Middle frontal gyrus (tissue), 1 donor: ENCODE data around the gene KAT2B.

Source experiments
- DNase-seq: peaks from one replicate; pipeline ENCODE4 v3.0.0-alpha.2; 2015; ENCODE audit warnings: low spot score; ENCODE audit errors: extremely low spot score

The KAT2B gene

DNA sequence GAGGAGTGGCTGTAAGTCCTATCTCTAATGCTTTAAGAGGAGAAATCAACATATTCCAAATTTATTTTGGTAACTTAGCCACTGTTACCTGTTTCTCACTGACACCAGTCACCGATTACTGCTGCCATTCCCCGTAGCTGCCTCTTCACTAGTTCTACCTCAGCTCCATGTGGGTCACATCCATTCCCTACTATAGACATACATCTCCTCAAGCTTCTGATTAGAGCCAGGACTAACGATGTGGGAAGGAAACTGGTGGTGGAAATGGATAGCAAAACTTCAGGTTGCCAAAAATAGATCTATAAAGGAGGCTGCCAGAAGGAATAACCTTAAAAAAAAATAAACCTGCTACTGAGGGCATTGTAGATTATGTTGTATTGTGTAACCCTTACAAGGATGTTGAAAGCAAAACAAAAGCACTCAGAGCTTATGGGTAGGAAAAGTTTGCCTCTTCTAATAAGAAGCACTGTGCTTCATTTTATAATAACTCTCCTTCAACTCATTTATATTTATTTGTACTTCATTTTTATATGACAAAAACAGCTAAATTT, 56.0 kb downstream of the KAT2B start:
- no peak for DNase-seq

DNA sequence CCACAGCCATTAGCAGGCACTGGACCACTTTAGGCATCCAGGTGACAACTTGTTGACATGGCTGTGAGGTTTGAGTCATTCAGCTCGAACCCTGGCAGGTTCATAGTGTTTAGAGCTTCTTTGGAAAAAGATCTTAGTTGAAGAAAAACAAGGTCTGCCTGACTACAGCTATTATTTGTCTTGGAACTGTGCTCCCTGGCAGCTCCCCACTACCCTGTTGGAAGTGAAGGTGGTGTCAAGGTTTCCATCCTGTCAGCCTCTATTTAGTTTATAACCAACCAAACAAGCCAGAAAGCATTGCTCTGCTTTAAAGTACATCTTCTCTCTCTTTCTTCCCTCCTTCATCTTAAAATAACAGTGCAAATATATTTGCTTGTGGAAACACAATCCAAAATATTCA, 56.8 kb downstream of the KAT2B start:
- DNase-seq: no peak

DNA sequence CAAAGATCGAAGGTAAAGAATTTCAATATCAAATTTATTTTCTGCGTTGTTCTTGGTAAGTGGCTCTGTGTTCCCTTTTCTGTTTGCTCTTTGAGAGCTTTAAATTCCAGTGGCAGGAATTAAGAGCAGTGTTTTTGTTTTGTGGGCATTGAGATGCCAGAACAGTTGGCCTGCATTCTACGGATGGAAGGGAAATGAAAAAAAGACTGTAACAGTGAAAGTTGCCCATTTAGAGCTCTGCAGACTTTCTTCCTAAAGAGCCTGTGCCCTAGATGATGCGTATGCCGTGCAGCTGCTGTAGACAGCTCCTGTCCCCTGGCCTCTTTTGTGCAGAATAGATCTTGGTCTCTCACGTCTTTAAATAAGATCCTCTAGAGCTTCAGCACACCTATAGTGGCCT, 58.8 kb downstream of the KAT2B start:
- DNase-seq: no peak

DNA sequence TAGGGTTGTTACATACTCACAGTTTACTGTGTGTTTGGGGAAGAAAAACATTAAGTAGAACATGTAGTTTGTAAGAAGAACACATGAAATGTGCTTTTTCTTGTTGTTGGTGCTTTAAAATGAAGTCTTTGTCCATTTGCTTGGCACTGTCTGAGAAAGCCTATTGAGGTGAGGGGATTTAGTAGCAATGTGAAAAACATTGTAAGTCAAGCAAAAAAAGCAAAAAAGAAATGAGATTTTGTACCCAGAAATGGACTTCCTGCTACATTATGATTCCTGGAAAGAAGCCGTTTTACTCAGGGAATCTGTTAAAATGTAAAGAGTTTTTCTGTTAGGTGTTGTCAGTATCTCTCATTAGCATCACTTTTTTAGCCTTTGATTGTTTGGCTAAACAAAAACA, 59.9 kb downstream of the KAT2B start:
- DNase-seq: no peak

DNA sequence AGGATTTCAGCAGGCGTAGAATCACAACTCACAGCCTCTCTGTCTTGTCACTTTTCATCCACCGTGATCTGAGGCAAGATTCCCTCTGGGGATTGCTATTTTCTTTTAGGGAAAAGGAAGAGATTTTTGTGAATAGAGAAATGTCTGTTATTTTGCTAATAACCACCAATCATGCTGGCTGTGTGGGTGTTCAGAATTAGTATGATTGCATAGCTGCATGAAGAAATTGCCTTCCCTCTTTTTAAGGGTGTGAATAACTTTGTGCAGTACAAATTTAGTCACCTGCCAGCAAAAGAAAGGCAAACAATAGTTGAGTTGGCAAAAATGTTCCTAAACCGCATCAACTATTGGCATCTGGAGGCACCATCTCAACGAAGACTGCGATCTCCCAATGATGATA, 60.8 kb downstream of the KAT2B start:
- no peak for DNase-seq

DNA sequence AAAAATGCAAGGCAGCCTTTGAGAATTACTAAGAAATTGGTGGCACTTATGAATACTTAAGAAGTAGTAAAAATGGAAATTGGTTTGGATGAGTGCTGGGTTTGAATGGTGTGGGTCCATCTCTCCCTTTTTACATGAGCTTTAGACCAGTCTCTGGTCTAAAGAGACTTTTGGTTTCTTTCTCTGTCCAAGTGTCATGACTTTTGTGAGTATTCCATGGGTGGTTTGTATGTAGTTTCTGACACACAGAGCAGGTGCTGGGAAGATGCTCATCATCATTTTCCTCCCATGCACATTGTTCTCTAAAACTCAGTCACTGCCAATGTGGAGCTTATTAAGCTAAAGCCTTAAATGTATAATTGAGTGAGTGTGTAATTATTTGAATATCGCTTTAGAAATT, 63.5 kb downstream of the KAT2B start:
- DNase-seq: no peak

DNA sequence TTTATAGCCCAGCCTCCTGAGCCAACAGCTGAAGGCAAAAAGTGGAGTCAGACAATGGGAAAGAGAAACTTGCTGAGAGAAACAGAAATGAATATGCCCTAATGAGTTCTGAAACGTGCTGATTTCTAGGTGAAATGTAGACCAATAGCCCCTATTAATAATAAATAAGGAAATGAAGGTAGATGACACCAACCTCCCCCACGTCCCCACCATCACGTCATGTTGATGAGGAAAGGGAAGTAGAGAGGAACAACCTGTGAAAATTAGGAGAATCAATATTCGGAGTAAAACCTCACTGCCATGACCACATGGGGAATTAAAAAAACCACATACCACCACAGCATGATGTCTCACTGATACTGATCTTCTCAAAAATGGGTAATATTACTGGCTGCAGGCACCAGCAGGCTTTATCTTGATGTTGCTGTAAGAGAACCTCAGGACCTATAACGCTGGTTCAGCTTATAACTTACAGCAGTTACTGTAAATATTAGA, 64.0 kb downstream of the KAT2B start:
- DNase-seq: no peak

DNA sequence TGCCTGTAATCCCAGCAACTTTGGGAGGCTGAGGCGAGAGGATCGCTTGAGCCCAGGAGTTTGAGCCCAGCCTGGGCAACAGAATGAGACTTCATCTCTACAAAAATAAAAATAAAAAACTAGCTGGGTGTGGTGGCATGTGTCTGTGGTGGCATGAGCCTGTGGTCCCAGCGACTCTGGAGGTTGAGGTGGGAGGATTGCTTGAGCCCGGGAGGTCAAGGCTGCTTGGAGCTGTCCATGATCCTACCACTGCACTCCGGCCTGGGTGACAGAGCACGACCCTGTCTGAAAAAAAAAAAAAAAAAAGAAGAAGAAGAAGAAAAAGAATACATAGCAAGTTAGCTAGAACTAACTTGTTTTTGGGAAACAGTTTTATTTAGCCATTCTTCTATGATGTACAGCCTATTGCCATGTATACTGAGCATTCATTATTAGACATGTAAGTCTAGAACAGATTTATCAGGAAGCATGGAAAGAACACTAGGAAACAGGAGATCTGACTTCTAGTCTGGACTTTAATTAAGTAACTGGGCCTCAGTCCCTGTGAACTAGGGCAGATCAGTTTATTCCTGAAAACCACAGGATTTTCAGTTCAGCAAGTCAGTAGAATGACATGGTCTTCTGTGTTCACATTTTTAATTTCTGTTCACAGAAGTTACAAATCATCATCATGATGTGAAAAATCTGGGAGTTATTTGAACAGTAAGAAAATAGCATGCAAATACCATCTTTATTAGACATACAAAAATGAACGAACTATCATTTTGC, 65.5 kb downstream of the KAT2B start:
- DNase-seq: no peak

DNA sequence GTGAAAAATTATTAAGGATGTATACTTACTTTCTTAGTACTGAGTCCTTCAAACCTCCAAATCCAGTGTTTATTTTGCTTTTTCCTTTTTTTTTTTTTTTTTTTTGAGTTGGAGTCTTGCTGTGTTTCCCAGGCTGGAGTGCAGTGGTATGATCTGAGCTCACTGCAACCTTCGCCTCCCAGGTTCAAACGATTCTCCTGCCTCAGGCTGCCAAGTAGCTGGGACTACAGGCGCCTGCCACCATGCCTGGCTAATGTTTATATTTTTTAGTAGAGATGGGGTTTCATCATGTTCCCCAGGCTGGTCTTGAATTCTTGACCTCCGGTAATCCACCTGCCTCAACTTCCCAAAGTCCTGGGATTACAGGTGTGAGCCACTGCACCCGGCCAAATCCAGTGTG, 67.5 kb downstream of the KAT2B start:
- no peak for DNase-seq

DNA sequence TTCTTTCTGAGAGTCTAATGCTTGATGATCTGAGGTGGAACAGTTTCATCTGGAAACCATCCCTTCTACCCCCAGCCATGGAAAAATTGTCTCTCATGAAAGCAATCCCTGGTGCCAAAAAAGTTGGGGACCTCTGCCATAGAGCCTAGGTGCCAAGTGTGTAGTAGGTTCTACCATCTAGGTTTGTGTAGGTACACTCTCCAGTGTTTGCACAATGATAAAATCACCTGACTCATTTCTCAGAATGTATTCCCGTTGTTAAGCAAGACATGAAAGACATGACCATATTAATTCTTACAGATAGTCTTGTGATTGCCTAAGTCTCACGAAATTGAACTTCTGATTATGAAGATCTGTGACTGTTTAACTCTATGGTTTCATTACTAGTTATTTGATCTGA, 68.6 kb downstream of the KAT2B start:
- DNase-seq: no peak

DNA sequence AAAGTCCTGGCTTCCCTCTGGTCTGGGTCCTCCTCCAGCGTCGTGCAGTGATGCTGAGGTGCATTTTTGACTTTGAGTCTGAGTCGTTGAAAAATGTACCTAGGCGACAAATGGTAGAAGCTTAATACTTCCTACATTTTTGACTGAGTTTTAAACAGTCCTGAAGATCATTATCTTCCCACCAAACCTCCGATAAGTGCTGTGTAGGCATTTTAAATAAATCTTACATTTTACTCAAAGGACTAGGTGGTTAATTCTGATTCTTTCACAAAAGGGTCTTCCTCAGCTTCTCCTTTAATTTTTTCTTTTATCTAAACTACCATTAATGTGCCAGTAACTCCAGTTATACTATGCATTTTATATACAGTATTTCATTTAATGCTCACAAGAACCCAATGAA, 70.6 kb downstream of the KAT2B start:
- DNase-seq: no peak

DNA sequence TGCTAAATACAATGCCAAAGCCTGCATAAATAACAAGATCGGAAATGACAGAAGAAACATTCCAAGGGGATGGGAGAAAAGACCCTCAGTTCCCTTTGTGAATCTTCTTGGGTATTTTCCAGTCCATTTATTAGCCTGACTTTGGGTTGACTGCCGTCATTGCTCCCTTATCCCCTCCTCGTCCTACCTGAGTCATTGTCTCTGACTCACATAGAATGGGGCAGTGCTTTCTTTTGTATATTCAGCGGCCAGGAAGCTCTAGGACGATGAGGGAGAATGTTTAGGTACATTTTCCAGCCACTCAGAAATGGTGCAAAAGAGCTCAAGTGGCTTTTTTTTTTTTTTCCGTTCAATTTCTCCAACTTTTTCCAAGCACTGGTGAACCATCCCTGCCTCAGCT, 71.6 kb downstream of the KAT2B start:
- DNase-seq: no peak

DNA sequence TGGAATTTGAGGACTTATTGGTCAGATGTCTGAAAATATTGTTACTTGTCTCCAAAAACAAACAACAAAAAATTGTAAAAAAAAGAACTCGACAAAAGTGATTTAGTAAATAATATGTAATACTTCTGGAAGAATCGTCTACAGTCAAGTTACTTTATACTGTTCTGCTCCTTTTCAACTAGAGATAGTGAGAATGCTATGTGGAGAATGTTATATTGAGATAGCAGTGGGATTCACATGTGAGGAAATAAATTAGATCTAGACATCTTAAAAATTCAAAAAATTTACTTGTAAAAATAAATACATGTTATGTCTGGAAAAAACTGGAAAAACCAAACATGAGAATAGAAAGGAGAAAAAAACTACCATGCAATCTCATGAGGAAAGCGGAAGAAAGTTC, 80.8 kb downstream of the KAT2B start:
- no peak for DNase-seq

DNA sequence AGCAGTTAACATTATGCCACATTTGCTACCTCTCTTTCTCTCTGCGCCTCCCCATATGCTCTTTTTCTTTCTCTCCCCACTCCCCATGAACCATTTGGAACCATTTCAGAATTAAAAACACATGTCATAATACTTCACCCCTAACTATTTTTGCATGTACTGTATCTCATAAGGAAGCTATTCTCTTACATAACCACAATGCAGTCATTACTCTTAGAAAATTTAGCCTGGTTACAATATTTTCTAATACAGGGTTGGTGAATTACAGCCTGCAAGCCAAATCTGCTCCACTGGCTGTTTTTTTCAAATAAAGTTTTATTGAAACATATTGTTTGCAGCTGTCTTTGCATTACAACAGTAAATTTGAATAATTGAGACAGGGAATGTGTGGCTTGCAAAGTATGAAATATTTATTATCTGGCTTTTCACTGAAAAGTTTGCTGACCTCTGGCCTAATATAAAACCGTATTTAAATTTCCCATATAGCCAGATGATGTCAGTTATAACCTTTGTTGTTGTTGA, 82.9 kb downstream of the KAT2B start:
- DNase-seq: no peak

DNA sequence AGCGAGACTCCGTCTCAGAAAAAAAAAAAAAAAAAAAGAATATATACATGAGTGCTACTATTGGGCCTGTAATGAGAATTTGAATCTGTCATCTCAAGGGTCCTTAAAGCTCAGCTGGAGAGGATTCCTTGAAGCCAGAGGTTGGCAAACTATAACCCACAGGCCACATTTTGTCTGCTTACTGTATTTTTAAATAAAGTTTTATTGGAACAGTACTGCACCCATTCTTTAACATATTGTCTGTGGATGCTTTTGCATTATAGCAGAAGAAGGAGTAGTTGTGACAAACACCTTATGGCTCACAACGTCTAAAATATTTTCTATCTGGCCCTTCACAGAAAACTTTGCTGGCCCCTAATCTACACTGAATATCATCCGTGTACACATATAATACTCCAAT, 85.0 kb downstream of the KAT2B start:
- DNase-seq: no peak

DNA sequence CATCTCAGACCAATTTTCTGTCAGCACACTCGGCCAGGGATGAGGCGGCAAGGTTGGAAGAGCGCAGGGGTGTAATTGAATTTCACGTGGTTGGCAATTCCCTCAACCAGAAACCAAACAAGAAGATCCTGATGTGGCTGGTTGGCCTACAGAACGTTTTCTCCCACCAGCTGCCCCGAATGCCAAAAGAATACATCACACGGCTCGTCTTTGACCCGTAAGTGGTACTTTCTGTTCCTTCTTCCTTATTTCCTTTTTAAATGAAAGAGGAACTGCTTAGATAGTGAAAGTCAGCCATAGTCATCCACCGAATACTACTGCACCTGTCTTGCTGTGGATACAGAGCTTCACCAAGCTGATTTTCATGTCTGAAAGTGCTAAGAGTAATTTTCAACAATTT, 85.7 kb downstream of the KAT2B start:
- DNase-seq: no peak

DNA sequence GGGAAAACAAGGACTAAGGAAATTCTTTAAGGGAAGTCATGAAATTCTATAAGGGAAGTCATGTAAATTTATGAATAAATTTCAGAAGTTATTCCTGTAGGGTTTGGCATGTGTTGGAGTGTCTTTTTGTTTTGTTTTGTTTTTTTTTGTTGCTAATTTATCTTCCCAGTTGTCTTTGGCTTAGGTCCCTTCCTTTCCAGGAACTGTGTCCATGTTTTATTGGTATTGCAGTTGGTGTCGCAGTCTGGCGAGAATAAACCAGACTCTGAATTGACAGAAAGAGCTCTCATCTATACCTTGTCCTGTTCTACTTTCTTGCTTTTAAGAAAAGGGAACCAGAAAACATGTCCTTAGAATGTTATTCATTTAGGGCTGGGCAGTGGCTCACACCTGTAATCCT, 88.1 kb downstream of the KAT2B start:
- no peak for DNase-seq

DNA sequence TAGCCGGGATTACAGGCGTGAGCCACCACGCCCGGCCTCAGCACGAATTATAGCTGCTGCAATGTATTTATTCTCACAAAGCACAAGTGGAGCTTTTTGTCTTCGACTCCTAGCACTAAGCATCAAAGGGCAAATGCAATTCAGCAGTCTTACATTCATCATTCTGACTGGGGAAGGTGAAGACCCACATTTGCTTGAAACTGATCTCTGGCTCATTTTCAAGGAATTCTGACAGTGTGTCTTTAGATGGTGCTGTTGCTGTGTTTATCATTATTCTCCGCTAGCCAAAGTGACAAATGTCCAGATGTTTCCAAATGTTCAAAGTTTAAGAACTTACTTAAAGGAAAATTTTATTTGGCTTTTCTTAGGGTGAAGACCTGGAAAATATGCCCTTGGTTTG, 89.9 kb downstream of the KAT2B start:
- DNase-seq: no peak

DNA sequence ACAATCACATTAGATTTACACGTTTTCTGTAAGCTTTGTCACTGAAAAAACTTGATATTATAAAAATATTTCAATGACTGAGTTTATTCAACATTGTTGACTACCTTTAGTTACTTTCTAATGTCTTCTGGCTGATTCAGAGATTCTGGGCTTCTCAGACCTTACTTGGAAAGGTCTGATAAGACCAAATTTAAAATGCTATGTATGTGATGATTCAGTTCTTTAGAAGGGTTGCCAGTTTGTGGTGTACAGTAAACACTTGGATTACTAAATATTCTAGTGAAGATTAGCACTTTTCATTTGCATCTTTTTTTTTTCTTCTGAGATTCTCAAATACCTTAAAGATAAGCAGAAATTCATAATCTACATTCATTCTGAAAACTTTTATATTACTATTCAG, 96.0 kb downstream of the KAT2B start:
- DNase-seq: no peak

DNA sequence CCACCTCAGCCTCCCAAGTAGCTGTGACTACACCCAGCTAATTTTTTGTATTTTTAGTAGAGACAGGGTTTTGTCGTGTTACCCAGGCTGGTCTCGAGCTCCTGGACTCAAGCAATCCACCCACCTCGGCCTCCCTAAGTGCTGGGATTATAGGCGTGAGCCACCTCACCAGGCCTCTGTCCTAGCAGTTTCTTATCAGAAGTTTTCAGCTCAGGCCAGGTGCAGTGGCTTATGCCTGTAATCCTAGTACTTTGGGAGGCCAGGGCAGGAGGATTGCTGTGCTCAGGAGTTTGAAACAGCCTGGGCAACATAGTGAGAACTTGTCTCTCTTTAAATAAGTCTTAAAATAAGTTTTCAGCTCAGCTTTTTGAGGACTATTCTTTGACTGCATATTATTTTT, 97.4 kb downstream of the KAT2B start:
- DNase-seq: no peak

DNA sequence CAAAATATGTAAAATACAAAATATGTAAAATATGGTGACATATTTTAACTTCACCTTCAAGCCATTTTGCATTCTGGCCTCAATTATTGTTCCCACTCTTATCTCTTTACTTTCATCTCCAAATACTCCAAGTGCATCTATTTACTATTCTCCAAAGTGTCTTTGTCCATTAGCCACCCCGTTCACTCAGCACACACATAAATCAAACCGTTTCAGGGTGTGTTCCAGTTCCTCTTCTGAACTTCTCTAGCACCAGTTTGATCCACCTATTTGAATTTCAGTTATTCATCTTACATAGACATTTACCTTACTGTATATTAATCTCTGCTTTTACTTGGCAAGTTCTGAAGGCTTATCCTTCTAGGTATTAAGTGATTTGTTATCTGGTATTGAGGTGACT, 100.6 kb downstream of the KAT2B start:
- DNase-seq: no peak

DNA sequence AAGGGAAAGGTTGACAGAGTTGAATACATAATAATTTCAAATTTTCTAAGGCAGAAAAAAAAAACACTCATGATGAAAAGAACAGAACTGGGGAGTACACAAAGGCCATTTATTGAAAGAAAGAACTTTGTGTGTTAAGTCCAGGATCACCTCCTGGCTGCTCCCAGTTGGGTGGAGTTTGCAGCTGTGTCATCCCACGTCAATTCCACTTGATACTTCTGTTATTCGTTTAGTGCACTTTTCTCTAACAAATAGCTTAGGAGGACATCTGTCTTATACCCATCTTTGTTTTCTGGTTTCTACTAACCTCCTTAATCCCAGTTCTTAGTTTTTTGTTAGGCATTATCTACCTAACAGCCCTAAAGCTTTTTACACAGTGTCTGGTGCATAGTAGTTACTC, 101.1 kb downstream of the KAT2B start:
- DNase-seq: no peak

DNA sequence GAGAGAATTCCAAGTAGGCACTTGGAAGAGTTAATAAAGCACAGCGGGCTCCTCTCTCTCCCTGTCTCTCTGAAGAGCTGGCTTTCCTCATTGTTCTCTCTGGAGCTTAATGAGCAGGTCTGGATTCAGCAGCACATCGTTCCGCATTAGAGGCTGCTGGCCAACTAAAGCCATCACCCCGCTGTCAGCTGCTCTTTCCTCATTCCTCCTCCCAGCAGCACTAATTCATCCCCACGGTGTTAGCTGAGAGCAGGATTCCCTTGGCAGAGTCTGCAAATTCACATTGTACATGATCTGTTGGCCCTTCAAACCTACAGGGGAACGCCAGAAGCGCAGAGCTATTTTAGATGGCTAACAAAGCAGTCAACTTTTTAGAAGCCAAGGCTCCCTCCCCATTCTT, 101.6 kb downstream of the KAT2B start:
- peak; percentile 50 for DNase-seq
